ENCODE measurements around the gene ATOX1. TPM values are rescaled to one million over a fixed set of nuclear protein-coding genes. Genes with fewer than 3 reads are reported as not detected.
A peak's percentile ranks its signal among the peaks of the same experiment; 100 is the strongest.
"Not testable (repeated sequence)": the region's sequence is repeated elsewhere in the genome, so short reads cannot be mapped to it uniquely, and the experiment has no call there.

ATOX1 gene, protein sequence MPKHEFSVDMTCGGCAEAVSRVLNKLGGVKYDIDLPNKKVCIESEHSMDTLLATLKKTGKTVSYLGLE
- total RNA-seq: 88.0 TPM

- DNase-seq (ENCODE audit: low spot score): peak; percentile 92
These were observed at the start of gene ATOX1 for GRCh38 chr5:151758430-151759241. ATOX1 (minus strand) TSS chr5:151758631; CDS start chr5:151758551, 80 bp downstream.

DNA sequence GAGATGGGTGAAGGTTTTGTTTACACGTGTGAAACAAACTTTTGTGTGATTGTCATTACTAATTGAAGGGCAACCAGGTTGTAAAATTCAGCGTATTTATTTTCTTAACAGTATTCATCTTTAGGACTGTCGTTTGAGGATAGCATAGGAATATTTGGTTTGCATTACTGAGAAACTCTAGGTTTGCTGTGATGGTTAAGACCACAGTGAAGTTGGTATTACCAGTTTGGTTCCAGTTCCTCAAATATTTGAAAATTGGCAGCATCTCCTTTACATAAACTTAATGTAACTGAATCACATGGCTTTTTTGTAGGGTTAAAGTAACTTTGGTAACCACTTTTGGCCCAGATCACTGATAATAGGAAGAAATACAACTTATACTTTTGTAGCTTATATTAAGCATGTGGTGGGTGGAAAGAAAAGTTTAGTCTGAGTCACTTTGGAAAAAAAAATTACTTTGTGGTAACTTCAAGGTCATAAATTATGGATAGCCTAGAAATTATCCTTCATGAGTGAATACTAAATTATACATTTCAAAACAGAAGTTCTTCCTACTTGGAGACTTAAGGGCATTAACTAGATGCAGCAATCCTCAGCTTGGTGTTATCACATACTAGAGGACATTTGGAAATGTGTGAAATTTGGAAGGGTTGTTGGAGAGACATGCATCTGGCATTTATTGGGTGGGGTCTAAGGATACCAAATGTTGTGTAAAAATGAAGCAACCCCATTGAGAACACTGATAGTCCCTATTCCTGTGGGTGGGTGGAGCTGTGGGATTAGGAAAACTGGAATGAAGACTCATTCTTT lies 47.2 kb upstream of the ATOX1 start:
- no peak for DNase-seq (ENCODE audit: low spot score)

DNA sequence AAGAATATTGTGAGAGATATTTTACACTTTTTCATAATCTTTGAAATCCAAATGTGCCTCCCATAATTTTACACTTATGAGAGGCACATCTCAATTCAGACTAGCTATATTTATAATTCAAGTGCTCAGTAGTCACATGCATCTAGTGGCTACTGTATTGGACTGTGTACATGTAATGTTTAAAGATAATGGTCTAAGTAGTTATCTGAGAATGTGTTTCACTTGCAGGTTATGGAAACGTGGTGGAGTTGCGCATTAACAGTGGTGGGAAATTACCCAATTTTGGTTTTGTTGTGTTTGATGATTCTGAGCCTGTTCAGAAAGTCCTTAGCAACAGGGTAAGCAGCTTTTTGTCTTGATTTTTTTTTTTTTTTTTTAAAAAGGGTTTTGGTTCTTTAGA lies 42.1 kb upstream of the ATOX1 start:
- no peak for DNase-seq (ENCODE audit: low spot score)

DNA sequence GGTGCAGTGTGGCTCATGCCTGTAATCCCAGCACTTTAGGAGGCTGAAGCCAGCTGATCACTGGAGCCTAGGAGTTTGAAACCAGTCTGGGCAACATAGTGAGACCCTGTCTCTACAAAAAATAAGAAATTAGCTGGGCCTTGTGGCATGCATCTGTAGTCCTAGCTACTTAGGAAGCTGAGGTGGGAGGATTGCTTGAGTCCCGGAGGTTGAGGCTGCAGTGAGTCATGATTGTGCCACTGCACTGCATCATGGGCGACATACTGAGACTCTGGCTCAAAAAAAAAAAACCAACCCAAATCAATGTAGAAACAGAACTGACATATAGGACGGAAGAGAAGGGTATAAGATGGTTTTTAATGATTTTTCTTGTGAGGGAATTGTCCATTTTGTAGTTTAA lies 41.0 kb upstream of the ATOX1 start:
- no peak for DNase-seq (ENCODE audit: low spot score)

DNA sequence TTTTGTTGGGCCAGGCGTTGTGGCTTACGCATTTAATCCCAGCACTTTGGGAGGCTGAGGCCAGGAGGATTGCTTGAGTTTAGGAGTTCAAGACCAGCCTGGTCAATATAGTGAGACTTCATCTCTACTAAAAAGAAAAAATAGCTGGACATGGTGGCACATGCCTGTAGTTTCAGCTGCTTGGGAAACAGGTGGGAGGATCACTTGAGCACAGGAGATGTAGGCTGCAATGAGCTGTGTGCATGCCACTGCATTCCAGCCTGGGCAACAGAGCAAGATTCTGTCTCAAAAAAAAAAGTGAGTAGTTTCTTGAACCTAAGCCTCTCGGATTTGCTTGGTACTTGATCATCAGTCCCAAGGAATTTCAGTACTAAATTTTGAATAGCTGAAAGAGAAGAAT lies 40.2 kb upstream of the ATOX1 start:
- no peak for DNase-seq (ENCODE audit: low spot score)

DNA sequence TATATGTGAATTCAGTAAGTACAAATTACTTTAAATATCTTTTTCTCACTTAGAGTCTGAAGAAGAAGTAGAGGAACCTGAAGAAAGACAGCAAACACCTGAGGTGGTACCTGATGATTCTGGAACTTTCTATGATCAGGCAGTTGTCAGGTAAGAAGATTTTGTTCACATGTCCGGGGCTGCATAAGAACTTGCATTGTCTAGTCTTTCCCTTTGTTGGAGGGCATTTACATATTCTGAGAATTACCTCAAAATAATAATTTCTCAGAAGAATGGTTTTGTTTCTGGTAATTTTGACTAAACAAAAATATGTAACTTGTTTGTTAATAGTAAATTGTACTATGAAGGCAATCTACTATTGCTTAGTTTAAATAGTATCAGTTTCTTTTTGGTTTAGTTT lies 37.0 kb upstream of the ATOX1 start:
- no peak for DNase-seq (ENCODE audit: low spot score)

GRCh38 chr5:151793358-151793757 lies 34.9 kb upstream of the ATOX1 start:
- DNase-seq (ENCODE audit: low spot score): no peak

DNA sequence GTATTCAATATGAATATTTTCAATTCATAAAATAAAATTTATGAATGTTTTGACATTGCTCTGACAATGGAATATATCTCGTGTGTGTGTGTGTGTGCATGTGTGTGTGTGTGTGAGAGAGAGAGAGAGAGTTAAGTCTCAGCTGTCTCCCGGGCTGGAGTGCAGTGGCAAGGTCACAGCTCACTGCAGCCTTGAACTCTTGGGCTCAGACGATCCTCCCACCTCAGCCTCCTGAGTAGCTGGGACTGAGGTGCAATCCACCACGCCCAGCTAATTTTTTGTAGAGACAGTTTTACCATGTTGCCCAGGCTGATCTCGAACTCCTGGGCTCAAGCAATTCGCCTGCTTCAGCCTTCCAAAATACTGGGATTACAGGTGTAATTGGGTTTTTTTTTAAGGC lies 29.4 kb upstream of the ATOX1 start:
- no peak for DNase-seq (ENCODE audit: low spot score)

DNA sequence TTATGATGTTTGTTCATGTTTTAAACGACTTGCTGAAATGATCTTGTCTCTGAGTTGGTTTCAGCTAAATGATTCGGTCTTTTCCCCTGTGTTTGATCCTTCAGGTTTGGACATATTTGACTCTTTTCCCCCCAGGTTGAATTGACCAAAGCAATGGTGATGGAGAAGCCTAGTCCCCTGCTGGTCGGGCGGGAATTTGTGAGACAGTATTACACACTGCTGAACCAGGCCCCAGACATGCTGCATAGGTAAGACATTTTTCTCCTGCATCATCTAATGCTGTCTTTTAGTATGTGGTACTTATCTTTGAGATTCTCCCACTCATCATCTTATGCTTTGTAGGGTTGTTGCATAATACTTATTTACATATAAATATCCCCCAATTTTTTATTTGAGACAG lies 28.0 kb upstream of the ATOX1 start:
- no peak for DNase-seq (ENCODE audit: low spot score)

- no peak for DNase-seq (ENCODE audit: low spot score)
These were observed 25.7 kb upstream of the ATOX1 start for GRCh38 chr5:151784141-151784540.

DNA sequence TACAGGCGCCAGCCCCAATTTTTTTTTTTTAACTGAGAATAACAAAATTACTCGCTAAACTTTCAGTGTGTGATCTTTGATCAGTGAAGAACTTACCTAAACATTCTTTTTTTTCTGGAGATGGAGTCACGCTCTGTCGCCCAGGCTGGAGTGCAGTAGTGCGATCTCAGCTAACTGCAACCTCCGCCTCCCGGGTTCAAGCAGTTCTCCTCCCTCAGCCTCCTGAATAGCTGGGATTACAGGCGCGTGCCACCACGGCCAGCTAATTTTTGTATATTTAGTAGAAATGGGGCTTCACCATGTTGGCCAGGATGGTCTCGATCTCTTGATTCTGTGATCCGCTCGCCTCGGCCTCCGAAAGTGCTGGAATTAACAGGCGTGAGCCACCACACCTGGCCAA lies 25.2 kb upstream of the ATOX1 start:
- DNase-seq (ENCODE audit: low spot score): not testable (repeated sequence)

DNA sequence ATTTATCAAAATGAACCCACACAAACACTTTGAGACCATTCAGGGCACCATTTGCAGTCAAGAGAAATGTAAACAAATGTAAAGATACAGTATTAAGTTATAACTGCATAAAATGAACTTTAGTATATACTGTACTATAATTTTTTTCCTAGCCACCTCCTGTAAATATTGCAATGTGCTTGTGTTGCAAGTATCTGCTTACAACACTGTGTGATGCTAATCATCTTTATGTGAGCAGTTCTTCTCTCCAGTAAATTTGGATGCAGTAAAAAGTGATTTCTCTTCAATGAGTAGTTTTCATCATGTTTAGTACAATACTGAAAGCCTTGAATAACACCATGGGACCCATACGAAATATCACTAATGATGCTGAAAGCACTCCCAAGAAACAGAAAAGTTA lies 22.8 kb upstream of the ATOX1 start:
- no peak for DNase-seq (ENCODE audit: low spot score)

GRCh38 chr5:151780348-151780747 lies 21.9 kb upstream of the ATOX1 start:
- no peak for DNase-seq (ENCODE audit: low spot score)

GRCh38 chr5:151779531-151780125 lies 21.2 kb upstream of the ATOX1 start:
- no peak for DNase-seq (ENCODE audit: low spot score)

DNA sequence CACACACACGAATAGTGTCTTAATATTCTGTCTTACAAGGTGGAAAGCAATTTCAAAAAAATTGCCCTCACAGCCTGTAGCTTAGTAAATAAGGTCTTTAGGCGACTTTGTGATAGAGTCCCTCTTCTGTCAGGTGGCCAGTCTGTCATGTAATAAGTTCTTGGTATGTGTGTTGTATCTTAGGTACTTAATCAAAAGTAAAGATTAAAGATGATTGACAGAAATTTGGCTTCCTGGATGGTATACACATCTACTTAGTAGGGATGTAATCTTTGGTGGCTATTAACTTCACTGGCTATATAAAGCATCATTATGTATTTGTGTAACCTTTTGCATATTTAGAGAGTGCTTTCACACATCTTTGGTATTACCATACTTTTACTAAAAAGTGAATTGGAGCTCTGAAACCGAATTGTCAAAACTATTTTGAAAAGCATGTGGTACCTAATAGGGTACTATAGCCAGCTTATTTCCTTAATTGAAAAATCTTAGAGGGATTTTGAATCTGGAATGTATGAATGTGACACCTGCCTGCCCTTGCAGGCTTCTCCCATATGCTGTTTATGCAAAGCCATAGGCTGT lies 16.7 kb upstream of the ATOX1 start:
- DNase-seq (ENCODE audit: low spot score): no peak

DNA sequence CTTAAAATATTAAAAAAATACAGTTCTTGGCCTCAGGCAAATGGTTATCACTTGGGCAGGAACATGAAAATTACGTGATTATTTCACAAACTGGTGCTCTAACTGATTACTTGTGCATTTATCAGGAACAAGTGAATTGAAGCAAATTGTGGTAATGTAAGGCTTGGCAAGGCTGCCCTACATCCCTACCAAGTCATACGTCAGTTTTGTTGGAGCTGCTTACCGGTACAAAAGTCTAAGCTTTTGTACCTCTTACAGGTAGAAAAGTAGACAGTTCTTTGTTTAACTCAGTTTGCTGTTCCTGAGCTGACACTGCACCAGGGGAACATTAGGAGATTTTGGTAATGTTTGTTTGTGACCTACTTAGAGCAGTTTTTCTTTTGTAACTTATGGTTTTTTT lies 15.5 kb upstream of the ATOX1 start:
- DNase-seq (ENCODE audit: low spot score): no peak

- DNase-seq (ENCODE audit: low spot score): no peak
These were observed 14.6 kb upstream of the ATOX1 start for GRCh38 chr5:151772846-151773561.

DNA sequence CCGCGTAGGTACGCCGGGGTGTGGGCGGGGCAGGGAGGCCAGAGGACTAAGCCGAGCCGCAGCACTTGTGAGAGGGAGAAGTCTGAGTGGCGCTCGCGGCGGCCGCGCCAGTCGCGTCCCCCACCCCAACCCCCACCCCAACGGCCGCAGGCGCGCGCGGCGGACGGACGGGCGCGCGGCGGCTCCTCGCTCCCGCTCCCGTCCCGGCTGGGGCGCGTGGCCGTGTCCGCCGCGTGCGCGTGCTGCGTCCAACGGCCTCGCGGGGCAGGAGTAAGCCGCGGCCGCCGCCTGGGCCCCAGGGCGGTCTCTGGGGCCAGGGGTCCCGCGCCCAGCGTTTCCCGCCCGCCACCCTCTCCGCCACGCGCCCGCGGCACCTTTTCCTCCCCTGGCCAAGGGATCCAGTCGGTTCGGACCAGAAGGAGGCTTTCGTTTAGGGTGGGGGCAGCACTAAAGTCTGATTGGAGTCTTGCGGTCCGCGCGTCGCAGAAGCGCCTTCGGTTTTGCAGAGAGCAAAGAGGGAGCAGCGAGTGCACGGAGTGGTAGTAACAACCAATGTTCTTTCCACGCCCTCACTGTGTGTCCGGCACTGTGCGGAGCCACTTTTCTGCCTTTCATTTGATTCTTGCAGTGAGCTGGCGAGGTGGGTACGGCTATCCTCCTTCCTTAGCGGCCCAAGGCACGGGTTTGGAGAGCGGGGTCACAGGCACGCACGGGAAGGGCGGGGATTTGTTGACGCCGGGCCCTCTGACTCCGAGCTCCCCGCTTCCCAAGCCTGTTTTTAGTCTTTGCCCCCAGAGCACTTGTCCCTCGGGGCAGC lies 13.8 kb upstream of the ATOX1 start:
- no peak for DNase-seq (ENCODE audit: low spot score)

DNA sequence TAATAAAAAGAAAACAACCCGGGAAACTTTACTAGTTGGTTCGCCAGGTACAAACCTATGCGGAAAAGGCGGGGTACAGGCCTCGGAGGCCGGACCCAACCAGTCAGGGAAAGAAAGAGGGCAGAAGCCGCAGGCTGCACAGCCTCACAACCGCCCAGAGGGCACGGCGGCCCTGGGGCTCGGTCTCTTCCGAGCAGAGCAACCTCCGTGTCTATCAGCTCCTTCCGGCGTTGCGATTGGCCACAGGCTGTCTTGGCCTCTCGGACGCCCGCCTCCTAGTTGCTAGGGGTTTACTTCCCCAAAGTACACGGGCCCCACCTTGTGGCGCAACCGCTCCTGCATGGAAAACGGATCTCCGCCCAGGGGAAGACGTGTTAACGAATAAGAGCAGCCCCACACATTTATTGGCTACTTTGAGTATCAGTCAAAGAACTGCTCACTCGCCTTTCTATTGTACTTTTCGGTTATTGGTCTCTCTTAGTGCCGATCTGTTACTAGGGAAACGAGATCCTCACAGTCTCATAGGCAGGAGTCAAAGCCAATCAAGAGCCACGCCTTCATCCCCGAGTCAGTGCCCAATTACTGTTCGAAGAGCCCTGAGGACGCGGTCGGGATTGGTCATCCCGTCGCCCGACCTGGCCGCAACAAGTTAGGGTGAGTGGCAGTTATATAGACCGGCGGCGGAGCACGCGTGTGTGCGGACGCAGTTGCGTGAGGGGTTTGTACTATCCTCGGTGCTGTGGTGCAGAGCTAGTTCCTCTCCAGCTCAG lies 13.0 kb upstream of the ATOX1 start, which contains the start of gene G3BP1:
Gene G3BP1 (plus strand): TSS at position 696 of the 770 bp plus-strand sequence. CDS start 14,667 bp downstream, outside the sequence.
- peak; percentile 100 for DNase-seq (ENCODE audit: low spot score)
